HFFc6 (cell line): ENCODE results near the gene MFNG. TPM values are rescaled to one million over a fixed set of nuclear protein-coding genes. Genes with fewer than 3 reads are reported as not detected.
A peak's percentile ranks its signal among the peaks of the same experiment; 100 is the strongest.

ENCODE experiments used
- DNase-seq: peaks from one replicate; pipeline ENCODE4 v3.0.0-alpha.2; 2018
- H3K27ac Mint-ChIP-seq: 2 replicates; pipeline ENCODE4 v1.8.0; 2020; ENCODE audit warnings: mild to moderate bottlenecking, mixed read lengths
- H3K27me3 Mint-ChIP-seq: 2 replicates; pipeline ENCODE4 v1.8.0; 2021; ENCODE audit warnings: mild to moderate bottlenecking, moderate library complexity, mixed read lengths; ENCODE audit not compliant: insufficient read depth
- H3K36me3 Mint-ChIP-seq: 2 replicates; pipeline ENCODE4 v1.8.0; 2021; ENCODE audit warnings: low read depth, mixed read lengths
- H3K4me1 Mint-ChIP-seq: 2 replicates; pipeline ENCODE4 v1.8.0; 2020; ENCODE audit warnings: low read depth, mixed read lengths
- H3K4me3 Mint-ChIP-seq: 2 replicates; pipeline ENCODE4 v1.8.0; 2020; ENCODE audit warnings: mild to moderate bottlenecking, moderate library complexity, mixed read lengths
- H3K9me3 Mint-ChIP-seq: 2 replicates; pipeline ENCODE4 v1.8.0; 2020; ENCODE audit warnings: mild to moderate bottlenecking, mixed read lengths
- total RNA-seq, 6 experiments: library from RNA; stranded (reverse); fragmentation: NEBNext Ultra II Directional; extraction: Animal tissue kit (Norgen Biotek cat#: 25700); gene quantifications; 2 replicates in 1 of 6; 3 replicates in 5 of 6; pipeline ENCODE4 v1.2.3, GENCODE V29; 2021
- TF ChIP-seq, protein P1 (sequence below): fragments of 200-600 bp; sonication (generic); IDR thresholded peaks from 2 replicates; pipeline ENCODE4 v1.5.0; 2021; ENCODE audit warnings: antibody characterized with exemption, mild to moderate bottlenecking

MFNG gene
- total RNA-seq, 6 experiments from 2014 or later, result not detected

DNA sequence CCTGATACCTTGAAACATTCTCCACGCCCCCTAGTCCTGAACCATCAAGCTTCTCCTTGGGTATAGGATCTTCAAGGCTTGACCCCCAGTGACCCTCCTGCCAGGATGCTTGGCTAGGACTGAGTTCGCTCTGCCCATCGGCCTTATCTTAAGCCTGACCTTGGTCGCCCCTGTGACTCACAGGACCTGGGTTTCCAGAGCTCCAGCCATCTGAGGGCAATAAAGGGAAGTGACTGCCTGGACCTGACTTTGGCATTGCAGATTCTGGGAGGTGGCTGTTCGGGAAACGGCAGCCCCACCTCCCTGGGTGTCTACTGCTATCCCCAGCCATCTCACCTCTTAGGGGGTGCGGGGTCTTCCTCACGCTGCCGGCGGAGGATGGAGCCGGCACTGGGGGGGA lies 17.7 kb upstream of the MFNG start:
- H3K27ac Mint-ChIP-seq, result no peak overlapping the region
- no peaks in the 10 kb centered on the region for H3K9me3 Mint-ChIP-seq
- TF ChIP-seq, protein P1, sequence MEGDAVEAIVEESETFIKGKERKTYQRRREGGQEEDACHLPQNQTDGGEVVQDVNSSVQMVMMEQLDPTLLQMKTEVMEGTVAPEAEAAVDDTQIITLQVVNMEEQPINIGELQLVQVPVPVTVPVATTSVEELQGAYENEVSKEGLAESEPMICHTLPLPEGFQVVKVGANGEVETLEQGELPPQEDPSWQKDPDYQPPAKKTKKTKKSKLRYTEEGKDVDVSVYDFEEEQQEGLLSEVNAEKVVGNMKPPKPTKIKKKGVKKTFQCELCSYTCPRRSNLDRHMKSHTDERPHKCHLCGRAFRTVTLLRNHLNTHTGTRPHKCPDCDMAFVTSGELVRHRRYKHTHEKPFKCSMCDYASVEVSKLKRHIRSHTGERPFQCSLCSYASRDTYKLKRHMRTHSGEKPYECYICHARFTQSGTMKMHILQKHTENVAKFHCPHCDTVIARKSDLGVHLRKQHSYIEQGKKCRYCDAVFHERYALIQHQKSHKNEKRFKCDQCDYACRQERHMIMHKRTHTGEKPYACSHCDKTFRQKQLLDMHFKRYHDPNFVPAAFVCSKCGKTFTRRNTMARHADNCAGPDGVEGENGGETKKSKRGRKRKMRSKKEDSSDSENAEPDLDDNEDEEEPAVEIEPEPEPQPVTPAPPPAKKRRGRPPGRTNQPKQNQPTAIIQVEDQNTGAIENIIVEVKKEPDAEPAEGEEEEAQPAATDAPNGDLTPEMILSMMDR, result no peak
- peaks cover 11% of the 10 kb centered on the region for H3K4me1 Mint-ChIP-seq
- peaks cover 4% of the 10 kb centered on the region; the same call in 1 of the 2 replicates for H3K36me3 Mint-ChIP-seq
- no peak overlapping the region for H3K4me3 Mint-ChIP-seq
- no peaks in the 10 kb centered on the region for H3K27me3 Mint-ChIP-seq
- no peak for DNase-seq

DNA sequence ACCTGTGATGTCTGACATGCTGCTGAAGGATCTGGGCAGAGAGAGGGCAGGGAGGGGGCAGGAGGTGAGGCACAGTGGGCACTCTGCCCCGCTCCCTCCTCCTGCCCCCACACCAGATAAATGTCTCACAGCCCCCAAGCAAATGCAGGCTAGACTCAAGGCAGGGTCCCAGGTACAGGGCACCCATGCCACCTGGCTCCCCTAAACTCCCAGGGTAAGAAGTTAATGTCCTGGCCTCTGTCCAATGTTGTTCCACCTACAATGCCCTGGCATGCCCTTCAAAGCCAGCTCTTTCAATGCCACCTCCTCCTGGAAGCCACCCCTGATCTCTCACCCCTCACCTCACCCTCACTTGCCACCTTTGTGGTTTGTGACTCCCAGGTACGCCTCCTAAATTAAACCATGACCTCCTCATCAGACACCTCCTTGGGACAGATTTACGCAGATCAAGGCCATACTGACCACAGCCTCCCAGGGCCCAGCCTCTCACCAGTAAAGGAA lies 17.0 kb upstream of the MFNG start:
- Mint-ChIP-seq H3K4me1 (peaks cover 11% of the 10 kb centered on the region), H3K9me3 (no peaks in the 10 kb centered on the region), H3K4me3 (no peak overlapping the region), H3K27me3 (no peaks in the 10 kb centered on the region), H3K27ac (no peak overlapping the region), H3K36me3 (peaks cover 4% of the 10 kb centered on the region; the same call in 1 of the 2 replicates)
- DNase-seq, result no peak
- TF ChIP-seq, protein P1, result no peak

DNA sequence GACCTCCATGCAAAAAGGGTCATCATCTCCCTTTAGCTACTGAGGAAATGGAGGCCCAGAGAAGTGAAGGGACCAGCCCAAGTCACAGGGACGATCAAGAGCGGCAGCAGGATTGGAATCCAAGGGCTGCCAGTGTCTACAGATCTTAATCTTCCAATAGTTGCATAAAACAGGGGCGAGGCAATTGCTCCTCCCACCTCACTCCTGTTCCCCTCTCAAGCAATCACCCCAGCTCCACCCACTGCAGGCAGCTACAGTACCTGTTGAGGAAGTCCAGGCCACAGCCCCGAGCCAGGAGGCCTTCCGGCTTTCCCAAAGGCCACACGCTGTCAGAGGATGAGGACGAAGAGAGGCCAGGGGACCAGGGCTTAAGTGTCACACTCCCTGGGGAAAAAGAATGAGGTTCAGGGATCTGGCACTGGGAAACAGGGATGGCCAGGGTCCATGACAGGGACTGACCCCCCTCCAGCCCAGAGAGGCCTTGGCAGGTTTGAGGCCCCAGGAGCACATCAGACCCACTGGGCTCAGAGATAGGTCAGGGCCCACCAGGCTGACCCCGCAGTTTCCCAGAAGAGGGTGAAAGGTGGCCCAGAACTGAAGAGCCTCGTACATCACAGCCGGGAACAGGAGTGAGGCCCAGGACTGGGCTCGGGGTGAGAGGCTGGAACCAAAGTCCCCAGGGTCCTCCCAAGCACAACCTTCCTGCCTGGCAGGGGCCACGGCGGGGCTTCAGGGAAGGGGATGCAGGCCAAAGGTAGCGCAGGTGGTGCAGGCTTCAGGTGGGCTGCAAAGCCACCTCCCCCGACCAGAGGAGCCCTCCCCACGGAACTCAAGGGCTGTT lies 16.4 kb upstream of the MFNG start:
- TF ChIP-seq, protein P1, result no peak
- peaks cover 17% of the 10 kb centered on the region for H3K4me1 Mint-ChIP-seq
- peaks cover 4% of the 10 kb centered on the region; the same call in 1 of the 2 replicates for H3K36me3 Mint-ChIP-seq
- H3K27ac Mint-ChIP-seq, result no peak overlapping the region
- H3K27me3 Mint-ChIP-seq, result no peaks in the 10 kb centered on the region
- H3K9me3 Mint-ChIP-seq, result no peaks in the 10 kb centered on the region
- H3K4me3 Mint-ChIP-seq, result no peak overlapping the region
- no peak for DNase-seq

DNA sequence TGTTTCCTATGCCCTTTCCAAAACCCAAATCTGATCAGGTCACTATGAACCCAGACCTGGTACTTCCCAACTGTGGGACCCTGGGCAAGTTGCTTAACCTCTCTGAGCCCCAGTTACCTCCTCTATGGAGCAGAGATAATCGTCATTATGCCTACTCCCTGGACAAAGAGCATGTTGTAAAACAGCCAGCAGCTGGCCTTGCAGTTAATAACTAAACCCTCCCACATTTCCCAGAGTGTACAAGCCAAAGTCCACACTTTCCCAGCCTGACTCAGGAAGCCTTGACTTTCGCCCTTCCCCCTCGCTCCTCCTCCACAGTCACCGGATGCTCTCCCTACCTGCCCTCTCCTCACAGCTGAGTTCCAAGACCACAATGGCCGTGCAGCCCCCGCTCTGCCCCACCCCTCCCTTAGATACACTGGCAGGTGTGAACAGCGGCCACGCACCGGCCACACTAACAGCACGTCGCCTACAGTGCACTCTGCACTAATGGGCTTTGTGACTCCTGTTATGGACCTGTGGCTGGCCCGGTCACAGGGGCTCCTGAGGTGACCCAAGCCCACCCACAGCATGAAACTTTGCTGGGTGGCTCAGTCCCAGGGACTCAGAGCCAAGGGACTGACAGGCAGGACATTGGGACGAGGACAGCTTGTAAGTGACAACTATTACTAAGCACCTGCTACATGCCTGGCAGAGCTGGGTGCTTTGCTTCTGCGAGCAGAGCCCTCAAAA lies 15.6 kb upstream of the MFNG start:
- Mint-ChIP-seq H3K4me3 (no peak overlapping the region), H3K36me3 (peaks cover 4% of the 10 kb centered on the region; the same call in 1 of the 2 replicates), H3K27ac (no peak overlapping the region), H3K4me1 (peaks cover 25% of the 10 kb centered on the region), H3K27me3 (no peaks in the 10 kb centered on the region), H3K9me3 (no peaks in the 10 kb centered on the region)
- peak; percentile 69 for DNase-seq
- TF ChIP-seq, protein P1, result no peak

DNA sequence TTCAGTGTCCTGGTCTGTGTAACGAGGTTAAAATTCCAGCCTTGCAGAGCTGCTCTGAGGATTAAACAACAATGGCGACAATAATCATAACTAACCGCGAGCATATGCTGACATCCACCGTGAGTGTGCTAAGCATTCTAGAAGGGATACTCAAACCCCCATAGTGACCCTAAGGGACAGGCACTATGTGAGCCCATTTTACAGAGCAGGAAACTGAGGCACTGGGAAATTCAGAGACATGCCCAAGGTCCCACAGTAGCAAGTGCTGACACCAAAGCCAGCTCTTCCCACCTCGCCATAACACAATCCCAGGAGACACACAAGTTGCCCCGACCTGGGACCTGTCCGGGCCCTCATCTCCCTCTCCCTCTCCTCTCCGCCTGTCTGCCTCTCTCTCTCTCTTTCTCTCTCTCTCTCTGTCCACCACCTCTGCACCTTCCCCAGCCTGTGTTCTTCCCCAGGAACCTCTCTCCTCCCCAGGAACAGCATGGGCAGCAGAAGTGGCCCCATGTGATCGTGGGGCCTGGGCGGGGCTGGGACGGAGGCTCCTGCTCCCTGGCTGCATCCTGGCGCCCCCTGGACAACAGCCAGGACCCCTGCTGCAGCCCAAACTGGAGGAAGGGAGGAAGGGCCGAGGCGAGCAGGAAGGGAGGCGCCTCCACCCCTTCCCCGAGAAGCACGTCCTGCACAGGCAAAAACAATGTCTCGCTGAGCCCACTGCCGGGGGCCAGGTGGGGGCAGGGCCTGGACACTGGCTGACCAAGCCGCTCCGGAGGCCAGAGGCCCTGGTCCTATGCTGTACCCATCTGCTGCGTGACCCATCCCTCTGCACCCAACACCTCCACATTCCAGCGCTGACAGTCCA lies 14.8 kb upstream of the MFNG start:
- Mint-ChIP-seq H3K27ac (no peak overlapping the region), H3K4me3 (no peak overlapping the region), H3K4me1 (peaks cover 33% of the 10 kb centered on the region), H3K27me3 (no peaks in the 10 kb centered on the region; the same call in 1 of the 2 replicates), H3K9me3 (no peaks in the 10 kb centered on the region), H3K36me3 (peaks cover 4% of the 10 kb centered on the region; the same call in 1 of the 2 replicates)
- TF ChIP-seq, protein P1, result no peak
- DNase-seq, result no peak
